Prostate gland (tissue), 2 donors: ENCODE data around the gene RASSF8.

Experiments
- POLR2AphosphoS5 ChIP-seq: sonication (generic); formaldehyde crosslinking; IDR thresholded peaks from one replicate; pipeline ENCODE4 v1.6.1; 2017; ENCODE audit warnings: antibody characterized with exemption
- TF ChIP-seq, protein P1 (sequence below), 4 experiments: fragments of 200-600 bp in 2 of 4; fragments of 450-650 bp in 2 of 4; sonication (generic) in 2 of 4; IDR thresholded peaks; 1 replicate in 3 of 4; 2 replicates in 1 of 4; pipeline ENCODE4 v1.5.1; 2016 to 2019; ENCODE audit warnings: antibody characterized with exemption in 4 of 4, mild to moderate bottlenecking in 2 of 4, moderate library complexity in 2 of 4

DNA sequence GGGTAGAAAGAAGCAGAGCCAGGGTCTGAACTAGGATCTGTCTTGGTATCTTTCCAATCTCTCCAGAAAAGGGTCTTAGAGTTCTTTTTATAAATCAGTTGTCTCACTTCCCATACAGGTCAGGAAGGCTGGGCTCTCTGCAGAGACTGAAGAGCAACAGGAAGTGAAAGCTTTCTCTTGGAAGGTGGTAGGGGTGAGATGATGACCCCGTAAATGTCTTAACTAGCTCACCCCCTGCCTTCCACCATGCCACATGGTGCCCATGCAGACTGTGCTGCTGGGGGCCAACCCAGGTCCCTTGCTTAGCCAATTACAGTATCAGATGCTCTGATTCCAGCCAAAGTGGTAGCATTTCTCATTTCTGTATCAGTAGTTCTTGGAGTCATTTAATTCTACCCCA lies 17.6 kb upstream of the RASSF8 start:
- no peak for TF ChIP-seq POLR2AphosphoS5
- TF ChIP-seq, protein P1, sequence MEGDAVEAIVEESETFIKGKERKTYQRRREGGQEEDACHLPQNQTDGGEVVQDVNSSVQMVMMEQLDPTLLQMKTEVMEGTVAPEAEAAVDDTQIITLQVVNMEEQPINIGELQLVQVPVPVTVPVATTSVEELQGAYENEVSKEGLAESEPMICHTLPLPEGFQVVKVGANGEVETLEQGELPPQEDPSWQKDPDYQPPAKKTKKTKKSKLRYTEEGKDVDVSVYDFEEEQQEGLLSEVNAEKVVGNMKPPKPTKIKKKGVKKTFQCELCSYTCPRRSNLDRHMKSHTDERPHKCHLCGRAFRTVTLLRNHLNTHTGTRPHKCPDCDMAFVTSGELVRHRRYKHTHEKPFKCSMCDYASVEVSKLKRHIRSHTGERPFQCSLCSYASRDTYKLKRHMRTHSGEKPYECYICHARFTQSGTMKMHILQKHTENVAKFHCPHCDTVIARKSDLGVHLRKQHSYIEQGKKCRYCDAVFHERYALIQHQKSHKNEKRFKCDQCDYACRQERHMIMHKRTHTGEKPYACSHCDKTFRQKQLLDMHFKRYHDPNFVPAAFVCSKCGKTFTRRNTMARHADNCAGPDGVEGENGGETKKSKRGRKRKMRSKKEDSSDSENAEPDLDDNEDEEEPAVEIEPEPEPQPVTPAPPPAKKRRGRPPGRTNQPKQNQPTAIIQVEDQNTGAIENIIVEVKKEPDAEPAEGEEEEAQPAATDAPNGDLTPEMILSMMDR (IDR thresholded peaks at IDR 0.05): no peak
